Large intestine (tissue), 12 donors: ENCODE measurements around the gene TCF20. TPM values are rescaled to one million over a fixed set of nuclear protein-coding genes. Genes with fewer than 3 reads are reported as not detected.

Experiments used
- DNase-seq, 2 donors: peaks; one replicate each; pipeline versions ENCODE4 v3.0.0 to v3.0.0-alpha.2; 2013
- H3K27ac ChIP-seq: one replicate; pipeline ENCODE4 v1.5.1; 2013; ENCODE audit warnings: low read length
- H3K27me3 ChIP-seq: 2 replicates; pipeline ENCODE4 v1.6.1; 2013; ENCODE audit warnings: low read length; ENCODE audit not compliant: control insufficient read depth, insufficient read depth
- H3K36me3 ChIP-seq: 2 replicates; pipeline ENCODE4 v1.6.1; 2013; ENCODE audit warnings: low read length; ENCODE audit not compliant: control insufficient read depth, insufficient read depth
- H3K4me1 ChIP-seq: one replicate; pipeline ENCODE4 v1.6.1; 2013; ENCODE audit warnings: low read length; ENCODE audit not compliant: control insufficient read depth, insufficient read depth
- H3K4me3 ChIP-seq: one replicate; pipeline ENCODE4 v1.5.1; 2013; ENCODE audit warnings: low read length
- H3K9me3 ChIP-seq: one replicate; pipeline ENCODE4 v1.6.1; 2013; ENCODE audit warnings: mild to moderate bottlenecking, low read depth, low read length, moderate library complexity; ENCODE audit not compliant: control insufficient read depth
- whole genome bisulfite sequencing: methylation state at CpG from one replicate; pipeline ENCODE4 v1.1.5; 2013; ENCODE audit warnings: low lambda C conversion rate; ENCODE audit not compliant: insufficient coverage; 5-methylcytosine and 5-hydroxymethylcytosine counted together
- long read RNA-seq, 11 donors: transcript quantifications; one replicate each; lab custom pipeline, GENCODE V29; 2026
- polyA plus RNA-seq: library from polyadenylated mRNA; unstranded; fragments of 120-200 nt; gene quantifications from one replicate; pipeline ENCODE4 v1.2.1, GENCODE V29; 2013

Gene TCF20
- polyA plus RNA-seq = 30.5 TPM
- long read RNA-seq, donor 1, full-length matches to known transcripts = 2 of 2 reads
- long read RNA-seq, donor 1, partial matches to known transcripts = 0 of 2 reads
- long read RNA-seq, donor 1, other reads (novel, unspliced or antisense) = 0 of 2 reads
- long read RNA-seq, donor 2, full-length matches to known transcripts = 5 of 24 reads
- long read RNA-seq, donor 2, partial matches to known transcripts = 12 of 24 reads
- long read RNA-seq, donor 2, other reads (novel, unspliced or antisense) = 7 of 24 reads
- long read RNA-seq, donor 3, full-length matches to known transcripts = 12 of 22 reads
- long read RNA-seq, donor 3, partial matches to known transcripts = 10 of 22 reads
- long read RNA-seq, donor 3, other reads (novel, unspliced or antisense) = 0 of 22 reads
- long read RNA-seq, donor 4, partial matches to known transcripts = 0 of 1 reads
- long read RNA-seq, donor 4, other reads (novel, unspliced or antisense) = 0 of 1 reads
- long read RNA-seq, donor 5, partial matches to known transcripts = 0 of 1 reads
- long read RNA-seq, donor 5, other reads (novel, unspliced or antisense) = 0 of 1 reads
- long read RNA-seq, donor 6, full-length matches to known transcripts = 4 of 11 reads
- long read RNA-seq, donor 6, partial matches to known transcripts = 0 of 11 reads
- long read RNA-seq, donor 6, other reads (novel, unspliced or antisense) = 7 of 11 reads
- long read RNA-seq, donor 7, full-length matches to known transcripts = 4 of 9 reads
- long read RNA-seq, donor 7, partial matches to known transcripts = 5 of 9 reads
- long read RNA-seq, donor 7, other reads (novel, unspliced or antisense) = 0 of 9 reads
- long read RNA-seq, donor 8, full-length matches to known transcripts = 8 of 14 reads
- long read RNA-seq, donor 8, partial matches to known transcripts = 0 of 14 reads
- long read RNA-seq, donor 8, other reads (novel, unspliced or antisense) = 6 of 14 reads
- long read RNA-seq, donor 9, full-length matches to known transcripts = 7 of 7 reads
- long read RNA-seq, donor 9, partial matches to known transcripts = 0 of 7 reads
- long read RNA-seq, donor 9, other reads (novel, unspliced or antisense) = 0 of 7 reads
- long read RNA-seq, donor 10, full-length matches to known transcripts = 11 of 17 reads
- long read RNA-seq, donor 10, partial matches to known transcripts = 6 of 17 reads
- long read RNA-seq, donor 10, other reads (novel, unspliced or antisense) = 0 of 17 reads
- long read RNA-seq, donor 11, full-length matches to known transcripts = 4 of 9 reads
- long read RNA-seq, donor 11, partial matches to known transcripts = 0 of 9 reads
- long read RNA-seq, donor 11, other reads (novel, unspliced or antisense) = 5 of 9 reads

DNA sequence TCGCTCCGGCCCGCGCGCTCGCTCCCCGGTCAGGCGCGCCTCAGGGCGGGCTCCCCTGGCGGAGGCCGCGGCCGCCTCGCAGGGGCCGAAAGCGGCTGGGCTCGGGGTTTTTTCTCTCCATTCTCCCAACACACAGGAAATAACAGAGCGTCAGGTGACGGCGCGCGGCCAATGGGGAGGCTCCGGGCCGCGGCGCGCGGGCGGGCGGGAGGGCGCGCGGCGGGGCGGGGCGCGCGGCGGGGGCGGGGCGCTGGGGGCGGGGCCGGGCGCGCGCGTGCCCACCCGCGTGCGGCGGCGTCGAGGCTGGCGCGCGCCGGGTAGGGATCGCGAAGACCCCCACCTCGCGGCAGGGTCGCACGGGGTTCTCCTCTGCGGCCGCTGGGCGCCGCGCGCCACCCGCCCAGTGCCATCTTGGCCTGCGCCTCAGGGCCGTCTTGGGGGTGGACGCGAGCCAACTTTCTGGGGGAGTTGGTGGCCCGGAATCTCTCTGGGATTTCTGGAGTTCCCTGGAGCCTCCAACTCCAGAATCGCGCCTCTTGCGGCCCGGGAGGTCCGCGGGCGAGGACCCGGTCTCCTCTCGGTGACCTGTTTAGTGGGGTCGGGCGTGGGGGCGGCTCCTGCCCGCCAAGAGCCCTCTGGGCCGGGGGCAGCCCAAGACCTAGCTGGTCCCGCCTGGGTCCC lies at the start of gene TCF20:
TSS of gene TCF20 (minus strand) at position 144 of the 681 bp plus-strand sequence. CDS start 55,348 bp downstream, outside the sequence.
- WGBS = no CpG with 5 or more reads among the region's 91 CpGs
- Histone ChIP-seq H3K36me3 (peaks cover 3% of the 10 kb centered on the region), H3K27ac (peak within 1 kb of the TSS; percentile 98), H3K9me3 (peaks cover 4% of the 10 kb centered on the region), H3K4me3 (peak within 1 kb of the TSS; percentile 93), H3K27me3 (no peaks in the 10 kb centered on the region), H3K4me1 (peaks cover 17% of the 10 kb centered on the region)
- DNase-seq = peak; percentile 72 to 87

DNA sequence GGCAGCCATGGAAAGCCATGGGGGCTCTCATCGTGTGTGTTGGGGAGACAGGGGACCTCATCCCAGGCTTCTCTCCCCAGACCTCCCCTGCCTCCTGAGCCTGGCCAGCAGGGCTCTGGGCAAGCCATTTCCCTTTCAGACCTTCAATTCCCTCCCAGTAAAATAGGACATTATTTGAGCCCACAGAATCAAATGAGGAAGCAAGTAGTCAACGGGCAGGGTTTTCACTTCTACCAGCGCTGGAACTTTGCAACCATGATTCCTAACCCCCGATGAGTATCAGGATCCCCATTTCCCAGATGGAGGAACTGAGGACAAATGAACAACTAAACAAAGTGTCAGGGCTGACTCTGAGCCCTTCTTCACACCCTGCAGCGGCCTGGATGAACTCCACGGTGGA lies 48.9 kb upstream of the TCF20 start:
- DNase-seq = no peak
- Histone ChIP-seq H3K36me3 (no peaks in the 10 kb centered on the region), H3K27ac (no peak overlapping the region), H3K27me3 (no peaks in the 10 kb centered on the region), H3K4me3 (no peak overlapping the region), H3K4me1 (peaks cover 59% of the 10 kb centered on the region), H3K9me3 (no peaks in the 10 kb centered on the region)
- no CpG with 5 or more reads among the region's 6 CpGs for WGBS

DNA sequence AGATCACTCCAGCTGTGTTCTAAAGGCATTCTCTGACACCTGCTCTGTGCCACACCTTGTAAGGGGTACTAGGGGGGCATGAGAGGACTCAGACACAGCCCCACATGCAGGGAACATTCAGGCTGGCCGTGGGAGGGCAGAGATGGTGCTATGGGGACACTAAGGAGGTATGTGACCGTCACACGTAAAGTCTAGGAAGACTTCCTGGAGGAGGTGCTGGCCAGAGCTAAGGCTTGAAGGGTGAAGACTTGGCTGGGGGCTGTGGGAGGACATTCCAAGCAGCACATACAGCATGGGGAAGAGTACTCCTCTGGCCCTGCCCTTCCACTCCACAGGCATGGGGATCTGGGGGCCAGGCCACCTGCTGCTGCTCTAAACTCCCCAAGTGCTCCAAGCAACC lies 48.5 kb upstream of the TCF20 start:
- 100% methylated on average over 2 of the region's 3 CpGs for WGBS
- Histone ChIP-seq H3K4me1 (peaks cover 63% of the 10 kb centered on the region), H3K27ac (no peak overlapping the region), H3K27me3 (no peaks in the 10 kb centered on the region), H3K9me3 (no peaks in the 10 kb centered on the region), H3K4me3 (no peak overlapping the region), H3K36me3 (no peaks in the 10 kb centered on the region)
- DNase-seq = no peak

GRCh38 chr22:42317691-42318547 lies 47.5 kb upstream of the TCF20 start:
- Histone ChIP-seq H3K4me3 (no peak overlapping the region), H3K4me1 (peaks cover 69% of the 10 kb centered on the region), H3K36me3 (no peaks in the 10 kb centered on the region), H3K27ac (no peak overlapping the region), H3K9me3 (no peaks in the 10 kb centered on the region), H3K27me3 (no peaks in the 10 kb centered on the region)
- WGBS = 74% methylated on average over 7 of the region's 25 CpGs
- no peak for DNase-seq

GRCh38 chr22:42317008-42317407 lies 46.6 kb upstream of the TCF20 start:
- Histone ChIP-seq H3K9me3 (no peaks in the 10 kb centered on the region), H3K4me3 (no peak overlapping the region), H3K27ac (no peak overlapping the region), H3K27me3 (no peaks in the 10 kb centered on the region), H3K4me1 (peaks cover 69% of the 10 kb centered on the region), H3K36me3 (no peaks in the 10 kb centered on the region)
- WGBS = no CpG with 5 or more reads among the region's 13 CpGs
- peak in 1 of 2 donors; percentile 45 for DNase-seq

DNA sequence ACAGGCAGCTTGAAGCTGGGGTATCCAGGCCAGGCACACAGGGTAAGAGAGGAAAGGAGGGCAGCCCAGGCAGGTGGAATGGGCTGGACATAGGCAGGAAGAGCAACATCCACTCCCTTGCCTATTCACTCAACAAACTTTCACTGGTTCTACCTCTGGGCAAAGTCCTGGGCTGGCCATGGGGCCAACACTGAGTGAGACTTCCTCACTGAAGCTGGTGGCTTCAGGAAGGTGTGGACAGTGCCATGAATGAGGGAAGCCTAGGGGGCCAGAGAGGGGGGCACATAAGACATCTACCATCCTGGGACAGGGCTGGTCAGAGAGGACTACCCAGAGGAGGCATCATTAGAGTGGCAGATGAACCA lies 44.9 kb upstream of the TCF20 start:
- Histone ChIP-seq H3K4me3 (no peak overlapping the region), H3K36me3 (no peaks in the 10 kb centered on the region), H3K9me3 (no peaks in the 10 kb centered on the region), H3K4me1 (peaks cover 58% of the 10 kb centered on the region), H3K27ac (no peak overlapping the region), H3K27me3 (no peaks in the 10 kb centered on the region)
- peak; percentile 51 to 74 for DNase-seq

GRCh38 chr22:42314709-42315391 lies 44.4 kb upstream of the TCF20 start:
- H3K9me3 ChIP-seq = no peaks in the 10 kb centered on the region
- WGBS = no CpG with 5 or more reads among the region's 5 CpGs
- no peak for DNase-seq
- no peaks in the 10 kb centered on the region for H3K27me3 ChIP-seq
- H3K27ac ChIP-seq = no peak overlapping the region
- H3K4me1 ChIP-seq = peaks cover 53% of the 10 kb centered on the region
- no peak overlapping the region for H3K4me3 ChIP-seq
- no peaks in the 10 kb centered on the region for H3K36me3 ChIP-seq

- Histone ChIP-seq H3K9me3 (no peaks in the 10 kb centered on the region), H3K36me3 (no peaks in the 10 kb centered on the region), H3K27me3 (no peaks in the 10 kb centered on the region), H3K27ac (peak overlapping the region; percentile 53), H3K4me3 (no peak overlapping the region), H3K4me1 (peaks cover 45% of the 10 kb centered on the region)
- no CpG with 5 or more reads among the region's 33 CpGs for WGBS
- DNase-seq = peak; percentile 98 to 99
These were observed 43.5 kb upstream of the TCF20 start for GRCh38 chr22:42313804-42314581.
